ENCODE measurements around the gene MED13L.

MED13L gene

DNA sequence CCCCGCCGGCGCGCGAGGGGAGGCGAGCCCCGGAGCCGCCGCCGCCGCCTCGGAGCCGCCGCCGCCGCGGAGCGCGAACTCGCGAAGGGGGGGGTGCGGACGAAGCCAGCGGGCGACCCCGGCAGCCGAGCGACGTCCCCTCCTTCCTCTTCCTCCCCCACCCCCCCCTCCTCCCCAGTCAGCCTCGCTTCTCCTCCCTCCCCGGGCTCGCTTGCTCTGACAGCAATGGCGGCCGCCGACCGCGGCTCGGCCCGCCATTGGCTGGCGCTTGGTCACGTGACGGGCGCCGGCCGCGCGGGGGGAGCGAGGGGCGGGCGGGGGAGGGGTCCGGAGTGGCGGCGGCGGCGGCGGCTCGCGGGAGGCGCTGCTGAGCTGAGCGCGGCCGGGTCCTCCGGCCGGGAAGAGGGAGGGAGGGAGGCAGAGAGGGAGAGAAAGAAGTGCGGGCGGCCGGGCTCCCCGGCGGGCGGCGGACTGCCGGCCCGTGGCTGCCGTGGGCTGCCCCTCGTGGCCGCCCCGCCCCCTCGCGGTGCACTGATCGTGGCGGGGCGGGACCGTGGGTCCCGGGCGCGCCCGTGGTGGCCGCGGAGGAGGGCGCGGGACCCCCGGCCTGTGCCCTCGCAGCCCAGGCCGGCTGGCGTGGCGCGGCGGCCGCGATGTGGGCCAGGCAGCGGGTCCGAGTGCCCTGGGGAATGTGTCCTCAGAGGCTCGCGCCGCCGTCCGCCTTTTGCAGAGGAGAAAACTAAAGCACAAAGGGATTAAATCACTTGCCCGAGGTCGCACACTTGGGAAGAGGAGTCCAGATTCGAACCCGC is at the start of gene MED13L:
TSS of gene MED13L (minus strand) at position 227 of the 812 bp plus-strand sequence. CDS start 562 bp downstream, outside the sequence.
- DNase-seq (ENCODE audit: low read depth): peak; percentile 87
- peak within 1 kb of the TSS; percentile 90 for H3K4me3 ChIP-seq (replicated peaks; ENCODE audit: low read depth, low read length)
- TF ChIP-seq, protein P1, sequence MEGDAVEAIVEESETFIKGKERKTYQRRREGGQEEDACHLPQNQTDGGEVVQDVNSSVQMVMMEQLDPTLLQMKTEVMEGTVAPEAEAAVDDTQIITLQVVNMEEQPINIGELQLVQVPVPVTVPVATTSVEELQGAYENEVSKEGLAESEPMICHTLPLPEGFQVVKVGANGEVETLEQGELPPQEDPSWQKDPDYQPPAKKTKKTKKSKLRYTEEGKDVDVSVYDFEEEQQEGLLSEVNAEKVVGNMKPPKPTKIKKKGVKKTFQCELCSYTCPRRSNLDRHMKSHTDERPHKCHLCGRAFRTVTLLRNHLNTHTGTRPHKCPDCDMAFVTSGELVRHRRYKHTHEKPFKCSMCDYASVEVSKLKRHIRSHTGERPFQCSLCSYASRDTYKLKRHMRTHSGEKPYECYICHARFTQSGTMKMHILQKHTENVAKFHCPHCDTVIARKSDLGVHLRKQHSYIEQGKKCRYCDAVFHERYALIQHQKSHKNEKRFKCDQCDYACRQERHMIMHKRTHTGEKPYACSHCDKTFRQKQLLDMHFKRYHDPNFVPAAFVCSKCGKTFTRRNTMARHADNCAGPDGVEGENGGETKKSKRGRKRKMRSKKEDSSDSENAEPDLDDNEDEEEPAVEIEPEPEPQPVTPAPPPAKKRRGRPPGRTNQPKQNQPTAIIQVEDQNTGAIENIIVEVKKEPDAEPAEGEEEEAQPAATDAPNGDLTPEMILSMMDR (IDR thresholded peaks at IDR 0.05; ENCODE audit: low read length, missing control alignments): peak; percentile 10

DNA sequence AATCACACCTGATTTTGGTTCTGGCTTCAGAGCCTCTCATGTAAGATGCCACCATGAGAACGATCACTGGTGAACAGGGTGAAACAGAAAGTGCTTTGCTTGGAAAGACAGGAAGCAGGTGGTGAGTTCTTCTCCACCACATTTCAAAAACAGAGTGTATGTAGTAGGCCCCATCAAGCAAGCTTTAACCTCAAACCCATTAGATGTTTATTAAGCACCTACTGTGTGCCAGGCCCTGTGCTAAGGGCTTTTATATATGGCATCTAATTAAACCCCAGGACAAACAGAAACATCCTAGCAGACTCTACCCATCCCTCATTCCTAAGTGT is 47.8 kb upstream of the MED13L start:
- TF ChIP-seq, protein P1 (IDR thresholded peaks at IDR 0.05; ENCODE audit: low read length, missing control alignments): no peak
- no peak overlapping the region for H3K4me3 ChIP-seq (replicated peaks; ENCODE audit: low read depth, low read length)
- DNase-seq (ENCODE audit: low read depth): no peak

- no peak for DNase-seq (ENCODE audit: low read depth)
Observed at GRCh38 chr12:116324654-116325335, 47.3 kb upstream of the MED13L start.

GRCh38 chr12:116323406-116324386 is 46.2 kb upstream of the MED13L start:
- no peak overlapping the region for H3K4me3 ChIP-seq (replicated peaks; ENCODE audit: low read depth, low read length)
- no peak for DNase-seq (ENCODE audit: low read depth)
- TF ChIP-seq, protein P1 (IDR thresholded peaks at IDR 0.05; ENCODE audit: low read length, missing control alignments): no peak

More at GRCh38 chr12:116324654-116325335, 47.3 kb upstream of the MED13L start:
- TF ChIP-seq, protein P1 (IDR thresholded peaks at IDR 0.05; ENCODE audit: low read length, missing control alignments): no peak
- no peak overlapping the region for H3K4me3 ChIP-seq (replicated peaks; ENCODE audit: low read depth, low read length)

- TF ChIP-seq, protein P1 (IDR thresholded peaks at IDR 0.05; ENCODE audit: low read length, missing control alignments): no peak
- no peak for DNase-seq (ENCODE audit: low read depth)
Observed at GRCh38 chr12:116321913-116322312, 44.4 kb upstream of the MED13L start.

GRCh38 chr12:116320791-116321217 is 43.3 kb upstream of the MED13L start:
- no peak for DNase-seq (ENCODE audit: low read depth)
- no peak overlapping the region for H3K4me3 ChIP-seq (replicated peaks; ENCODE audit: low read depth, low read length)
- TF ChIP-seq, protein P1 (IDR thresholded peaks at IDR 0.05; ENCODE audit: low read length, missing control alignments): no peak

More at GRCh38 chr12:116321913-116322312, 44.4 kb upstream of the MED13L start:
- no peak overlapping the region for H3K4me3 ChIP-seq (replicated peaks; ENCODE audit: low read depth, low read length)
